NCI-H345 treated with DMSO at 0.1 percent for 48 hours (cell line): ENCODE measurements around the gene MLPH.
"Not testable (repeated sequence)": the region's sequence is repeated elsewhere in the genome, so short reads cannot be mapped to it uniquely, and the experiment has no call there.

Source experiments
- DNase-seq: peaks from one replicate; lab custom pipeline; 2025; ENCODE audit not compliant: unreplicated experiment; lab: John Stamatoyannopoulos, UW

The MLPH gene

DNA sequence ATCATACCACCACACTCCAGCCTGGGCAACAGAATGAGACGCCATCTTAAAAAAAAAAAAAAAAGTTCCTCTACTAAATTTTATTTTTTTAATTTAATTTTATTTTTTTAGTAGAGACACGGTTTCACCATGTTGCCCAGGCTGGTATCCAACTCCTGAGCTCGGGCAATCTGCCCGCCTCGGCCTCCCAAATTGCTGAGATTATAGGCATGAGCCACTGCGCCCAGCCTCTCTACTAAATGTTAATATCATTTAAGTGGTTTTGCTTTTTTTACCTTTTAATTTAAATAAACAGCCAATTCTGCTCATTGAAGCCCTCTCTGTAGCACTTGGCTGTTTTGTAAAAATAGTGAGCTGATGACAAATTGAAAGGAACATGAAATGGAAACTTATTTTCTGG is 94.3 kb downstream of the MLPH start:
- DNase-seq, result no peak

DNA sequence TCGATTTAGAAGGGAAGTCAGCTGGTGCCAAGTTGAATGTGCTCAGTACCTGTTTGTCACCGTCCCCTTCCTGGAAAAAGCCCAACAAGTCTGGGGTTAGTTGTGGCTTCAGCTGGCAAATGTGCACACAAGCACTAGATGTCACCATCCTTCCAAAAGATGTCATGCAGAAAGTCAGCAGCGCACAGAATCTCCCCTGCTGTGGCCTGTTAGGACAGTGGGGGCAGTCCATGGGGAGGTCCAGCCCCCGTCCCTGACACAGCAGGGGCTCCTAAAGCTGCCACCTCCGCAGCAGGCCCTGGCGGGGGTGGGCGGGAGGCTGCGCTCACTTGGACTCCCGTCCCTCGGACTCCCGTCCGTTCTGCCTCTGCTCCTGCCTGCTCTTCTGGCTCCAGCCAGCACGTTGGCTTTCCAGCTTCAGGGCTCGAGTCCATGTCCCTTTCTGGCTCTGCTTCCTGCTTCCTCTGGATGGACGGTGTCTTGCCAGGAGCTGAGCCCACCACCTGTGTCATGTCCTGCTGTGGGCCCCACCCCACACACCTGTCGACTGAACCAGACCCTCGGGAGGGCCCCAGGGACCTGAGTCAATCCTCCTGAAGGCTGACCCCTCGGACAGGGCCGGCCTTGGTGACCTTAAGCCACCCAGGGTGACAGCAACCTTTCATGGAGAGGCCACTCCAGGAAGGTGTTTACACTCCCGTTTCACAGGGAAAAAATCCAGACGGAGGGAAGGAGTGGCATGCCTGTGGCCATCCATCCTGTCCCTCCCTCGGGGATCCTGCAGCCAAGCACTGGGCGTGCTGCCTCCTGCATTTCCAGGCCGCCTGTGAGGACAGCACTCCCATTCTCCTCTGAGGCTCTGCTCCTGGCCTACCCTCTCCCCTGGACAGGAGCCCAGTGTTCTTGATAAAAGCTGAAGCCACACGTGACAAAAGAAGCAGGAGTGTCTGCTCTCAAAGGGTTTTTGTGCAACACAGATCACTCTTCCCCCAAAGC is 95.0 kb downstream of the MLPH start:
- DNase-seq, result peak; percentile 52

DNA sequence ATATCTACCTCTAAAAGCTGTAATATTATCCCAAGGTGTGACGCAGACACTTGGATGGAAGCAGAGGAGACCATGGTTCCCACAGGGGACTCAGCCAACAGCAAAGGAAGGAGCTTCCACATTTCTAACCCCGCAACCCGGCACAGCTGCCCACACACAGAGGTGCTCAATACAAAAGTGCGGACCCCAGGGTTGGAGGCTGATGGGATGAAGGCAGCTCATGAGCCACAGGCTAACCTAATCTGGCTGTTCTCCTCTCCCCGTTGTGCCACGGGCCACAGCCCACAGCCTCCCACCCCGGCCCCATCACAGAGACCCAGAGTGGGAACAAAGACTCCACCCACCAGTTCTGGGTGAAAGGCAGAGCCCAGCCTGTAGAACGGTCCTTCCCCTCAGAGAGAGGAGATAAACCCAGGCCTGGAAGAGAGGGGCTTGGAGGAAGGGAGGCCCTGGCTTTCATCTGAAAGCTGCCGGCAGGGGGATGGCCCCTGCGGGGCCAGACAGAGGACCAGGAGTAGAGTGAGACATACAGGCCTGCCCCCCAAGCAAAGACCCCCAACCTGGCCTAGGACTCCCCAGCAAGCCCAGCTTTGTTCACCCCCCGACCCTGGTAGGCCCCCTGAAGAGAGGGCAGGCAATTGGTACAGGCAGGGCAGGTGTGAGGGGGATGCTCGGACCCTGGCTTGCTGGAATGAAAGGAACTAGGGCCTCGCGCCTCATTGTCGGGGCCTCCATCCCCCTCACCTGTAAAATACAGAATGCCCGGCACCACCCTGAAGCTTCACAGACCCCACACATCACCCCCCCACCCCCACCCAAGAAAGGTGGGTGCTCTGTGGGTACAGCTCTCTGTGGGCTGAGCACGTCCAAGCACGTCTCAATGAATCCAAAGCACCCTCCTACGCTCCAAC is 96.6 kb downstream of the MLPH start:
- no peak for DNase-seq

DNA sequence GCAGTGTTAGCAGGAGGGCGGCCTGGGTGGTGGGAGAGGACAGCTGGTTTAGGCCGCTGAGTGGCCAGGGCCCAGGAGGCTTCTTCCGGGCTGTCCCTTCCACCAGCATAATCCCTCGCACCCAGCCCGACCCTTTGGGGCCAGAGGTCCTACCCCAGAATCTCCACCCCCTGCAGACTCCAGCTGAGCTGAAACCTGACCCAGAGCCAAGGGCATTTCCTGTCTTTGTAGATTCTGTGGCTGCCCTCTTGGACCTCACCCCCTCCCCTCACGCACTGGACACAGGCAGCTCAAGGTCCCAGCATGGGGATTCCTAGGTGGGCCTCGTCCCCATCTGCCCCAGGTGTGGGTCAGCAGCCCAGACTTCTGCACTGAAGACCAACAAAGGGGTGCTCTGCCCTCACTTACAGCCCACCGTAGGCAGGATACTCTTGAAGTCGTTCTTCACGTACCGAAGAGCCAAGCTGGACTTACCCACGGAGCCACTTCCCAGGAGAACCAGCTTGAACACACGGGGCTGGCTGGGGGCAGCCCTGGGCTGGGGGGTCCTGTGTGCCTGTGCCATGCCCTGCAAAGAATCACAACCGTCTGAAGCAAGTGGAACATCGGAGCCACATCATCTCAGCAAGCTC is 98.7 kb downstream of the MLPH start:
- DNase-seq, result no peak

DNA sequence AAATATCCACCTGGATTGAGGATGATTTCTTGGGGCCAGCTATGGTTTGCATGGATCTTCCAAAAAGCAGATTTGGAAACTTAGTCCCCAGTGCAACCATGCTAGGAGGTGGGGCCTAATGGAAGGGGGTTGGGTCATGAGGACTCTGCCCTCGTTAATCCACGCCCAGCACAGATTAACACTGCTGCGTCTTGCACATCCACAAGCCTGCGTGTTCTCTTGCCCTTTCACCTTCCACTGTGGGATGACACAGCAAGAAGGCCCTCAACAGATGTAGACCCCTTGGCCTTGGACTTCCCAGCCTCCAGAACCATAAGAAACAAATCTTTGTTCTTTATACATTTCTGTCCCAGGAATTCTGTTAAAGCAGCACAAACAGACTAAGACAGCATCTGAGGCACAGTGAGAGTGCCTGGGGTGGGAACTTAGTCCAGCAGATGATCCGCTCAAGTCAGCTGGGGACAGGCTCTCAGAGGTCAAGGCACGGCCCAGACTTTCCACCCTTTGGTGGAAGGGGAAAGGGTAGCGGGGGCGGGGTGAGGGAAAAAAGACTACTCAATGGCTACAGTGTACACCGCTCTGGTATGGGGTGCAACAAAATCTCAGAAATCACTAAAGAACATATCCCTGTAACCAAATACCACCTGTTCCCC is 101.1 kb downstream of the MLPH start:
- no peak for DNase-seq

DNA sequence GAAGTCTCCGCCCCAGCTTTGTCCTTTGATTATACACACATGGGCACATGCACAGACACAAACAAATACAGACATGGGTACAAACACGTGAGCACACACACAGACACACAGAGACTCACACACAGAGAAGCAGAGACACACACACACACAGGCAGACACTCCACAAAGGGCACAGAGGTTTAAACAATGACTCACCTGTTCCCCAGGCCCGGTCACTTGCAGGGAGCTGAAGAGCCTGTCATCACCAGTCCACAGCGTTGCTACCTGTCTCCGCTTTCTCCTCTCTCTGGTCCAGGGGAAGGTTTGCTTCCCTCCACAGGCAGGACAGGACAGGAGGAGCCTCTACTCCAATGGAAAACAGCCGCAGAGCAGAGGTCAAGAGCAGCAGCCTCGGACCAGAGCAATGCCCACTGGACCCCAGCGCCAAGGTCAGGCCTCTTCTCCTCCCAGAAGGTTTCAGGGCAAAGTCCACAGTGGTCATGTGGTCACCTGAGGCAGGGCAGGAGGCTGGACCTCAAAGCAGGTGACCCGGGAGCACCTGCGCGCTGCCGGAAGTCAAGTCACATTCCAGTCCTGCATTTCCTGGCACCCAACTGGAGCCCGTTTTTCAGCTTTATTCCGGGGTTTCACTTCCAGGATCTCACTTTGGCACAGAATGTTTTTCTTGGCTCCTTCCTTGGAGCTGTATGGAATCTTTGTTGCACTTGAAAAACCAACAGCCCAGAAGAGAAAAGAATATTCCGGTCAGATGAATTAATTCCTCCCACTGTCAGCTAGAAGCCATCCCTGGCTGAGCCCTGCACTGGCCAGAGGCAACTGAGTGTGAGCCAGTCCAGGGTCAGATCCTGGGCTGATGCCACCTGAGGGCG is 103.5 kb downstream of the MLPH start, which contains the start of gene RAB17:
TSS of gene RAB17 (minus strand) at position 463 of the 869 bp plus-strand sequence. CDS start 4,580 bp downstream, outside the sequence.
- DNase-seq, result no peak

DNA sequence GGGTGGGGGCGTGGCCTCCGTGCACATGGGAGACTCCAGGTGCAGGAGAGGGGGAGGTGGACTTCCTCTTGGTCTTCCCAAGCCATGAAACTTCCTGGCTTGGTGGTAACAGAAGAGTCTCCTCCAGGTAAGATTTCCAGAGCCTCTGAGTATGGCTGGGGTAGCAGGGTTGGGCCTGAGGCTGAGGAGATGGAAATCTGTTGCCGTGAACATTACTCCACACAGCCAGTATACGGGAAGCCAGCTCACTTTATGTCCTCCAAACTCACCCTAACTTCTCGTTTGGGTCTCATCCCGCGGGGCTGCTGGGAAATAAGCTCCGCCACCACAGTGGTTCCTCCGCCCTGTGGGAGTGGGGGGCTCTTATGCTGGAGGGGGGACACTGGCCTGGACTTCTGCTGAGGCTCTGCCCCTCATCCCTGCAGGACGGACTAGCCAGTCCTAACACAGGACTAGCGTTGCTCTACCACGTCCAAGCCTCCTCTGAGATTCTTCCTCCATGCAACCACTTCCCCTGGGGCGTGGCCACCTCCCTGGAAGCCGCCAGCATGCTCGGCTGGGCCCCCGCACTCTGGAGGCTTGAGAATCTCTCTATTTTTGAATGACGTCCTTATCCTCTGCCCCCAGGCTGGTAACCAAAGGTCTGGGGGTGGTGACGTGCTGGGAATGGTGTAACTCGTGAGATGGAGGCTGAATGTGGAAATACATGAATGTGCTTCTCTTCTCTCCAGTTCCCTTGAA is 104.3 kb downstream of the MLPH start:
- DNase-seq, result no peak

DNA sequence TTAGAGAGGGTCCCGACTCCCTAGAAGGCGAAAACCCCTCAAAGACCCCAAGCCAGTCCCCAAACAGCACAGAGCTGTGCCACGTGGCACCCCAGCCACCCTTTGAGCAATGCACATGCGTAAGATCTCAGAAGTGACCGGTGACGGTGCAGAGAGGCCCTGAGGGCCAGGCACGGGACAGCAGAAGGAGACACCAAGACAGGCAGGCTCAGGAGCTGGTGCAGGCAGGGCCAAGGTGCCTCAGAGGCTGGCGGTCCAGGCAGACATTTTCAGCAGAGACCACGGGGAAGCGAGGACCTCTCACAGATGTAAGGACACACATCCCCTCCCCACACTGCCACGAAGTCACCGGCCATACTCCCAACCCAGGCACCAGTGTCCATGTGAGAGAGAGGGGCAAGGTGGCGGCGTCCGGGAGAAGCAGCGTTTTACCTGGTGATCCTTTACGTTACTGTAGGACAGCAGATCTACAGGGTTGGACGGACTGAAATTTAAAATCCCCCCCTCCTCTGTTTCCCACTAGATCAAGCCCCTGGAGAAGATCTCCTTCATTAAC is 105.5 kb downstream of the MLPH start:
- DNase-seq, result no peak

DNA sequence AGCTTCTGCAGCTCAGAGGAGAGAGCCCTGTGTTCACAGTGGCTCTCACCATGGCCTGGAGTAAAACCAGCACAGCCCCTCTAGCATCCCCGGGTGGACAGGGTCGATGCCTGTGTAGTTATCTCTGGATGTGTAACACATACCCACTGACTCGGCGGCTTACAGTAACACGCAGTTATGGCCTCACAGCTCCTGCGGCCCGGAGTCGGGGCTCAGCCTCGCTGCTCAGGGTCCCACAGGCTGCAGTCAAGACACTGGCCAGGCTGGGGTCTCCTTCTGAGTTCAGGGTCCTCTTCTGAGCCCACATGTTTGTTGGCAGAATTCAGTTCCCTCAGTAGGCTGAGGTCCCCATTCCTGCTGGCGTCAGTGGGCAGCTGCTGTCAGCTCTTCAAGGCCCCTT is 106.0 kb downstream of the MLPH start:
- DNase-seq, result no peak

DNA sequence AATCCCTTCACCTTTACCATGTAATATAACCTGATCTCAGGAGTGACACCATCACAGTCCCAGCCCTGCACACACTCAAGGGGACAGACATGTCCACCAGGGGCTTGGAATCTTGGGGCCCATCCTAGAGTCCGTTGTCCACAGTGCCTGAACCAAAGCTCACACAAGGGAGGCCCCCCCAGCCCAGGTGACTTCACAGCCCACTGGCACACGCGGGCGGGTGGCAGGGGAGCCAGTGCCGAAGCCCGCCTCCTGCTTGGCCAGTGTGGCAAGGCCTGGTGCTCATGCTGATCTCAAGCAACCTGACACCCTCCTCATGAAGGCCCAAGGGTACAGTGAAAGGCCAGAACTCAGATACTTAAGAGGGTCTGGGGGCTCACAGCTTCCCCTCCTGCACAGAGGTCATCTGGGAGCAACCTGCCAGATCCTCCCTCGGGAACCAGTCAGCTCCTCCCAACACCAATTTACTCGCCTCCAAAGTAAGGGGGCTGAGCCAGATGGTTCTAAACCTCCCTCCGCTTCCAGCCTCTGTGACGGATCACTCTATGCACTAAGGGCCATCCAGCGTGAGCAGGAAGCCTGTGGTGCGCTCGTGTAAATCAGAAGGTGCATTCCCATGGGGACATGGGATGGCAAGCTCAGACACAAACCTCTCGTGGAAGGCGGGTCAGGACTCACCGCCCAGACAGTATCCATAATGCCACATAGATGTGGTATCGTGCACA is 106.7 kb downstream of the MLPH start:
- DNase-seq, result no peak

DNA sequence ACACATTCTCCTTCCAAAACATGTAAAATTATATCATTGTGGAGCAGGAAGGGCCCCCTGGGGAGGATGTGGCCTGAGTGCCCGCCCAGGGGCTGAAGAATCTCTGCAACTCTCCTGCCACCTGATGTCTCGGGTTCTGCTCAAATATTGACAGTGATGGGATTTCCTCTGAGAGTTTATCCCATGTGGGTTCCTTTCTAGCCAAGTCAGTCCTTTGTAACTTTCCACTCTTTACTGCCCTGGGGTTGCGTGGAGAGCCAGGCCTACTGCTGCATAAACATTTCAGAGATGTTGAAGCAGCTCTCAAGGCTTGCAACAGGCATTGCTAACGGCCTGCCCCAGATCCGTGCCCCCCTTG is 107.4 kb downstream of the MLPH start:
- no peak for DNase-seq

DNA sequence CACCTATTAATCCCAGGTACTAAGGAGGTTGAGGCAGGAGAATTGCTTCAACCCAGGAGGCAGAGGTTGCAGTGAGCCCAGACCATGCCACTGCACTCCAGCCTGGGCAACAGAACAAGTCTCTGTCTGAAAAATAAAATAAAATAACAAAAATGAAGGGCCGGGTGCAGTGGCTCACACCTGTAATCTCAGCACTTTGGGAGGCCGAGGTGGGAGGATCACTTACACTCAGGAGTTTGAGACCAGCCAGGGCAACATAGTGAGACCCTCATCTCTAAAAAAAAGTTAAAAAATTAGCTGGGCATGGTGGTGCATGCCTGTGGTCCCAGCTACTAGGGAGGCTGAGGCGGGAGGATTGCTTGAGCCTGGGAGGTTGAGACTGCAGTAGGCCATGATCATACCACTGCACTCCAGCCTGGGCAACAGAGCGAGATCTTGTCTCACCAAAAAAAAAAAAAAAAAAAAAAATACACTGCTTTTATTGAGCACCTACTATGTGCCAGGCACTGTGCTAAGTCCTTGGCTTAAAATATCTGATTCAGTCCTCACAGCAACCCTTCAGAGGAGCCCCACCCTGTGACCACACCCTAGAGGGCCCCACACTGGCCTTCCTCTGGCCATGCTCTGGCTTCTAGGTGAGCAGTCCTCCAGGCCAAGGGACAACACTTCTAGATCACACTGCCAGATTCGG is 108.9 kb downstream of the MLPH start:
- DNase-seq, result not testable (repeated sequence)

DNA sequence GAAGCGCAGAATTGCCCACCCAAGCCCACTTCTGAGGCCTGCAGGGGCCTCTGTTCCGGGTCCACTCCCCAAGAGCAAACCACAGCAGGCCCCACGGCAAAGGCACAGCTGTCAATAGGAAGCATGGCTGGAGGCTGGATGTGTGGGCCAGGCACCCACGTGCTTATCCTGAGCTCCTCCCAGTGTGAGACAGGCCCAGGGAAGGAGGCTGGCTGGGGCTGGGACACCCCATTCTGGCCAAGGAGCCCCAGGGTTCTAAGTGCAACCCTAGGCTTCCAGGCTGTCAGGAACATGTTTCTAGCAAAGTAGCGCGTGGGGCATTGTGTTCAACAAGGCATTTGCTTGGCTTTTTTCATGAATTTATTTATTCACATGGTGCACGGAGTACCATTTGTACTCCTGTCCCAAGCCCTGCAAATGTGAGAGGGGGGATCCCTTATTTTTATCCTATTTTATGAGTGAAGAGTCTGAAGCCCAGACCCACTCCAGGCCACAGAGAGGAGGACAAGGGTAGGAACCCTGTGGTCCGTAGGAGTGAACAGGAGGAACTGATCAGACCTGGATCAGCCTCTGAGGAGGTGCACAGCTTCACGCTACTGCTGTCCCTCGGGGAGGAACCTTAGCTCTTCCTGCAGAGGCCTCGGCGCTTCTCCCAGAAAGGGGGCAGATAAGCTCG is 109.6 kb downstream of the MLPH start:
- no peak for DNase-seq

DNA sequence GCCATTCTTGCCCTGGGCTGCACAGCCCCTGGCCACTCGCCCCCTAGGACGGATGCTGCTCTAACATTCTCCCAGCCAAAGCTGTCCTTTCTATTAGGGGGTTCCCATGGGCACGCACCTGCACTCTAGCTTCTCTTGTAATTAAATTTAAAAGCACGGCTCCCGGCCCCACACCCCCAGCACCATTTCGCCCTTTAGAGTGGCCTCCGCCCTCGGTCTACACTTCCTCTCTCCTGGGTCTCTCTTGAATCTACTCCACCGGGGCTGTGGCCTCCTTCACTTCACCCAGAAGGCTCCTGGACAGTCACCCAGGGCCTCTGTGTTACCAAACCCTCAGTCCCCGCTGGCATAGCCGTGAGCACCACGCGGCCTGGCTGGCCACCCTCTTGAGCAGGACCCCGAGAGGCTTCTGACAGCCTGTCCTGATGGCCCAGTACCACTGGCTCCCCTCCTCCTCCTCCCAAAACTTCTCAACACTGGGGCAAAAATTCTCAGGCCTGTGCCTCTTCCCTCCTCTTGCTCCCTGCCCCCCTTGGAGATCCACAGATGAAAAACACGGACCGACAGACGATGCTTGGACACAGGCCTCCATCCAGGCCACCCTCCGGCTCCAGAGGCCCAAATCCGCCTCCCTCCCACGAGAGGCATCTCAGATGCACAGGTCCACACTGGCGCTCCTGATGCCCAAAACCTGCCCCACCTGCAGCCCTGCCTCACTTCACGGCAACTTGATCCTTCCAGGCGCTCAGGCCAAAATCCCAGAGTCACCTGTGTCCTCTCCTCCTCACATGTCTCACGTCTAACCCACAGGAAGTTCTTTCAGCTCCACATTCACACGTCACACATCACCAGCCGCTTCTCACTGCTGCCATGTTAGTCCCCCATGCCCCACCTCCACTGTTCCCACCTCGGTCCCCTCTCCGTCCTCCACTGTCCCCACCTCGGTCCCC is 110.4 kb downstream of the MLPH start:
- no peak for DNase-seq

DNA sequence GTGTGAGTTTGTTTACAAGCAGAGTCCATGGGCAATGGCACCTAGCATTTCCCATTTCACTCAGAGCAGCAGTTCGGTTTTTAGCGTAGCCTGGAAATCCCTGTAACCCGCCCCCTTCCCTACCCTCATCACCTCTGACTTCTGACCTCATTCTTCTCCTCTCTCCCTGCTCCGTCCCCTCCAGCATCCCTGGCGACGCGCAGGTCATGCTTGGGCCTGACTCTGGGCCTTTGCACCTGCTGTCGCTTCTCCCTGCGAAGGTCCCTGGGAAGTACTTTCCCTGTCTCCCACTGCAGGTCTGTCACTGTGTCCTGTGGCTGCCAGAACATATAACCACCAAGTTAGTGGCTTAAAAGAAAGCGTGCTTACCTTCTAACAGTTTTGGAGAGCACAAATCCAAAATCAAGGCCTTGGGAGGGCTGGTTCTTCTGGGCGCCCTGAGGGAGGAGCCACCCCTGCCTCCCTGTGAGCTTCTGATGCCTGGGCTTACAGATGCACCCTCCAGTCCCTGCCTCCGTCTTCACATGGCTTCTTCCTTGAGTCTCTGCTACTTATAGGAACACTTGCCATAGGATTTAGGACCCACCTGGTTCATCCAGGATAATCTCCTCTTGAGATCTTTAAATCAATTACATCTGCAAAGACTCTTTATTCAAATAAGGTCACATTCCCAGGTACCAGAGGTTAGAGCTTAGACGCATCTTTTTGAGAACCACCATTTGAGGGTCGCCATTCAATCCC is 111.6 kb downstream of the MLPH start:
- DNase-seq, result no peak
